ENCODE measurements around the gene MARK1.
"Not testable (repeated sequence)": the region's sequence is repeated elsewhere in the genome, so short reads cannot be mapped to it uniquely, and the experiment has no call there.

The MARK1 gene

DNA sequence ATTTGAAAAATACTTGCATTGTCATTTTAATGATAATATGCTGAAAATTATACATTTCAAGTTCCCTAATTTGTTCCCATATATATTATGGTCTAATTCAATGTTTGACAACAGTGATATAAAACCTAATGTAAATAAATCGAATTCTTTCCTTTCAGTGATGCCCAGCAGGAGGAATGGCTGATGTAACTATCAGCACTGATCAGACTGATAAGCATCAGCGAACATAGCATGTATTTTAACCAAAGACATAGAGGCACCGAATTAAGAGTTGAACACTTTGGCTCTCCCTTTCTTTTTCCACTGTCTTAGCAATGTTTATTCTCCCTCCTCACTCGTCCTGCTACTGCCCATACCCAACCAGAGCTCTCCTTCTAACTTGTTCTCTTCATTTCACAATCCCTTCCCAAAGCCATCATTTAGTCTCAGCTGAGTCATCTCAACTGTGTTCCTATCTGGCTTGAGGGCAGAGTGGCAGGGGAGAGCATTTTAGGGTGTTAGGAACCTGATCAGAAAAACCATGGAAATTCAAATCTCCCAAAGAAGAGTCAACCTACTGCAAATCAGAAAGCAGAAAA, 103.4 kb downstream of the MARK1 start:
- DNase-seq: no peak

- no peak for DNase-seq
These were observed 109.8 kb downstream of the MARK1 start for GRCh38 chr1:220637759-220638158.

- no peak for DNase-seq
These were observed 114.3 kb downstream of the MARK1 start for GRCh38 chr1:220642285-220642684.

- peak; percentile 99 for DNase-seq
These were observed 125.1 kb downstream of the MARK1 start for GRCh38 chr1:220652995-220653394.

DNA sequence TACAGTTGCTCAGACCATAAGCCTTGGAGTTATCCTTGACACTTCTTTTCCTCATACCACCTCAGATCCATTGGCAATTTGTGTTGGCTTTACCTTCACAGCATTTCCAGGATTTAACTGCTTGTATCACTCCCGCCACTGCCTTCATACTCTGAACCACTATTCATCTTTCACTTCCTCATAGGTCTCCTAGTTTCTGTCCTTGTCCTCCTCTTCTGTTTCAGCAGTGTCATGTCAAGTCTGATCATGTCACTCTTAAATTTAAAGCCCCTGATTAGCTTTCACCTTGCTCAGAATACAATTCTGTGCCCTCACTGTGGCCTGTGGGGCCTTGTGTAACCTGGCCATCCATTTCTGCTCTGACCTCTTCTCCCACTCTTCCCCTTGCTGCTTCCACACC, 127.6 kb downstream of the MARK1 start:
- DNase-seq: peak; percentile 54

DNA sequence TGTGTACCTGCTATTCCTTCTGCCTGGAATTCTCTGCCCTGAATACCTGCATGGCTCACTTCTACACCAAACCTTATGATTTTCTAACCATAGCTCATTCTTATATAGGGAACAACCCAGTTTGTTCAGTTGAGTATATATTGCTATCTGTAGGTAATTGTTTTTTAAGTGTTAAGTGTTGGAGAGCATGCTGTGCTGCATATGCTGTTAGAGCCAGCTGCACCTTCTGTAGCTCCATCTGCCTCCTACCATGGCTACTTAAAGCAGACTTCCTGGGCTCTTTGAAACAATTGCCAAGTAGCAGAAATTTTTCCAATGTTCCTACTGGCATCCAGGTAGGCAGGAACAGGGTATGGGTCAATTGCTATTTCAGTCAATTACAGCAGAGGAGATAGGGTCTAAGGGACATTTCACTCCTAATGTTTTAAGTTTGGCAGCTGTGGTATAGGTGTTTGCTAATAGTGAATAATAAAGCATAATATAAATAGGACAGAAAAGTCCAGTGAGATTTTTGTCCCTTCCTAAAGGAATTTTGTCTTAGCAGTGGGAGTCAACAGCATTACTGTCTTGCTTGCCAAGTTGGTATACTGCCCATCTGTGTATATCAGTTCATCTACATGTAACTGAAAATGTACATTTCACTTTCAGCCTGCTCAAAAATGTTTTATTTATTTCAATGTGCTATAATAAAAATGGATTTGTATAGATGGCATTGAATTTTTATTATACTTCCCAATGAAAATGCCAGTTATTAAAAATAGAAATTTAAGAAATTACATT, 128.2 kb downstream of the MARK1 start:
- DNase-seq: peak; percentile 90

GRCh38 chr1:220666349-220666748, 138.4 kb downstream of the MARK1 start:
- DNase-seq: no peak

DNA sequence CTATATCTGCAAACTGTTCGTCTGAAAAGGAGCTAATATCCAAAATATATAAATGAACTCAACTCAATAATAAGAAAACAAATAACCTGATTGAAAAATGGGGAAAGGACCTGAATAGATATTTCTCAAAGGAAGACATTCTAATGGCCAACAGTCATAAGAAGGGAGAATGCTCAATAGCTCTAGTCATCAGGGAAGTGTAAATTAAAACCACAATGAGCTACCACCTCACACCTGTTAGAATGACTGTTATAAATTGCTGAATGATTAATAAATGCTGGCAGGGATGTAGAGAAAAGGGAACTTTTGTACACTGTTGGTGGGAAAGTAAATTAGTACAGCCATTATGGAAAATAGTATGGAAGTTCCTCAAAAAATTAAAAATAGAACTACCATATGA, 141.1 kb downstream of the MARK1 start:
- DNase-seq: no peak

DNA sequence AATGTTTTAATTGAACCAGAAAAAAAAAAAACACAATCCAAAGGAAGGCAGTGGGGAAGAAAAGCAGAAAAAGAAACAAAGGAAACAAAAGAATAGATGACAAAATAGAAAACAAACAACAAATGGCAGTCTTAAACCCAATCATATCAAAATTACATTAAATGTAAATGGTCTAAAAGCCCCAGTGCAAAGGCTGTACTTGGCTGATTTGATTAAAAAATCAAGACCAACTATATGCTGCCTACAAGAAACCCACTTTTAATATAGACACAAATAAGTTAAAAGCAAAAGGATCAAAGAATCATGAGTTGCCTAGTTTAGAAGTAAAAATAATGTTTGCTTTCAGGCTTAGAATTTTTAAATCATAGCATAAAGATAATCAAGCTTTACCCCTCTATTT, 142.4 kb downstream of the MARK1 start:
- no peak for DNase-seq

DNA sequence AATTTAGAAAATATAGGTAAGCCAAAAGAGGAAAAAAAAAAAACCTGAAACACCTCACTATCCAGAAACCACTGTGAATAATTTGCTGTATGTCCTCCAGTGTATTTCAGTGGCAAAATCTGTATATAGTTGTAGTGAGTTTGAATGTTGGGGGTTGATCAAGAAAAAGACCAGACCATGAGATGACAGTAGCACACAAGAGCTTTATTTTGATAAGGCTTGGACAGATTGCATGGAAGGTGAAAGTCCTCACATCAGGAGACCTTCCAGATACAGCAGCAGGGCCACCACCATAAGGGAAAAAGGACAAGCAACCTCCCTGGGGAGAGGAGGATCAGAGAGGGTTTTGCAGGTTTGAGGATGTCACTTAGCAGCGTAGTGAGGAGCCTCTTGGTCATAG, 146.0 kb downstream of the MARK1 start:
- no peak for DNase-seq

DNA sequence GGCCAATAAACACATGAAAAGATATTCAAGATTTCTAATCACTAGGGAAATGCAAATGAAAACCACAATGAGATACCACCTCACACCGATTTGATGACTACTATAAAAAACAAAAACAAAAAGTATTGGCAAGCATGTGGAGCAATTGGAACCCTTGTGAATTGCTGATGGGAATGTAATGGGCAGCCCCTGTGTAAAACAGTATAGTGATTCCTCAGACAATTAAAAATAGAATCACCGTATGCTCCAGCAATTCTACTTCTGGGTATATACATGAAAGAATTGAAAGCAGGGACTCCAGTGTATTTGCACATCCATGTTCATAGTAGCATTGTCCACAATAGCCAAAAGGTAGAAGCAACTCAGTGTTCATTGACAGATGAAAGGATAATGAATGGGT, 149.3 kb downstream of the MARK1 start:
- no peak for DNase-seq

- DNase-seq: peak; percentile 50
These were observed 152.2 kb downstream of the MARK1 start for GRCh38 chr1:220680085-220680687.

- DNase-seq: no peak
These were observed 153.4 kb downstream of the MARK1 start for GRCh38 chr1:220681220-220681880.

GRCh38 chr1:220682901-220683576, 155.1 kb downstream of the MARK1 start:
- DNase-seq: no peak

DNA sequence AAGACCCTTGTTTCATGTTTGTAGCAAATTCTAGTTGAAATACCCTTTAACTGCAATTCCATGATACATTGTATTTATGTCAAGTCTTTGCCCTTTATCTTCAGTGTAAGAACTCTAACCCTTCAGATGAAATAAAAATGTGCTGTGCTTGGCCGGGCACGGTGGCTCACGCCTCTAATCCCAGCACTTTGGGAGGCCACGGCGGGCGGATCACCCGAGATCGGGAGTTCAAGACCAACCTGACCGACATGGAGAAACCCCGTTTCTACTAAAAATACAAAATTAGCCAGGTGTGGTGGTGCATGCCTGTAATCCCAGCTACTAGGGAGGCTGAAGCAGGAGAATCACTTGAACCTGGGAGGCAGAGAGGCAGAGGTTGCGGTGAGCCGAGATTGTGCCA, 155.8 kb downstream of the MARK1 start:
- not testable (repeated sequence) for DNase-seq

- DNase-seq: peak; percentile 91
These were observed 157.0 kb downstream of the MARK1 start for GRCh38 chr1:220684890-220685289.

- DNase-seq: no peak
These were observed 157.9 kb downstream of the MARK1 start for GRCh38 chr1:220685879-220686278.

DNA sequence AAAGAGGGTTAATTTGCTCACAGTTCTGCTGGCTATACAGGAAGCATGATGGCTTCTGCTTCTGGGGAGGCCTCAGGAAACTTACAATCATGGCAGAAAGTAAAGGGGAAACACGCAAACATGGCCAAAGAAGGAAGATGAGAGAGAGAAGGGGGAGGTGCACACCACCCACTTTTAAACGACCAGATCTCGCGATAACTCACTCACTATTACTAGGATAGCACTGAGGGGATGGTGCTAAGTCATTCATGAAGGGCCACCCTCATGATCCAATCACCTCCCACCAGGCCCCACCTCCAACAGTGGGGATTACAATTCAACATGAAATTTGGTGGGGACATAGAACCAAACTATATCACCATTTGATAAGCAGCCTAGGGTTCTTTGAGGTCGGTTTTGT, 159.9 kb downstream of the MARK1 start:
- no peak for DNase-seq

GRCh38 chr1:220689666-220690065, 161.7 kb downstream of the MARK1 start:
- no peak for DNase-seq

DNA sequence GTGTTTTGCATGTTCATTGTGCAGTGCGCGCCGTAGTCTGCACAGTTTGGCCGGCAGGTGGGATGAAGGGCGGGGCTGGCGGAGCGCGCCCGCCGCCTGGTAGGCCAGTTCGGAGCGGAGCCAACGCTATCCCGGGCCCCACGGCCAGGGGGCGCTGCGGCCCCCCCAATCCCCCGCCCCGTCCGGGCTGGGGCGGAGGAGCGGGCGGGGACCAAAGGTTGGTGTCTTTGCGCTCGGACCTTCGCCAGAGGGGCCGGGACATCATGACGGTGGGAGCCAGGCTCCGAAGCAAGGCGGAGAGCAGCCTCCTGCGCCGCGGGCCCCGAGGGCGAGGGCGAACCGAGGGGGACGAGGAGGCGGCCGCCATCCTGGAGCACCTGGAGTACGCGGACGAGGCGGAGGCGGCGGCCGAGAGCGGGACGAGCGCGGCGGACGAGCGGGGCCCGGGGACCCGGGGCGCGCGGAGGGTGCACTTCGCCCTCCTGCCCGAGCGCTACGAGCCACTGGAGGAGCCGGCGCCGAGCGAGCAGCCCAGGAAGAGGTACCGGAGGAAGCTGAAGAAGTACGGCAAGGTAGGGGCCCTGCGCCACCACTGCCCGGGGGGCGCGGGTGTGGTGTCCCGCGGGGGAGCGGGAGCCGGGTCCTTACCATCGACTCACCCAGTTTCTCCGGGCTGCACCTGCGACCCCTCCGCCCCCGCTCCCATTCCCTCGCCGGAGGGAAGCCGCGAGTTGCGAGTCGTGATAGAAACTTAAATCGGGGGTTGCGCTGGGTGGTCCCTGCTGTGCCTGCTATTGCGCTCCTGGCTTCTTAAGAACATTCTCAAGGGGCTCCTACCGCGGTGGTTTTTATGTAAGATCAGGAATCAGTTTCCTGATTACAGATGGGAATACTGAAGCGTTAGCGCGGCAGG, 162.5 kb downstream of the MARK1 start, which contains the start of gene C1orf115:
TSS of gene C1orf115 (plus strand) at position 224 of the 913 bp plus-strand sequence. CDS start at position 264, 40 bp downstream.
- DNase-seq: peak; percentile 72

DNA sequence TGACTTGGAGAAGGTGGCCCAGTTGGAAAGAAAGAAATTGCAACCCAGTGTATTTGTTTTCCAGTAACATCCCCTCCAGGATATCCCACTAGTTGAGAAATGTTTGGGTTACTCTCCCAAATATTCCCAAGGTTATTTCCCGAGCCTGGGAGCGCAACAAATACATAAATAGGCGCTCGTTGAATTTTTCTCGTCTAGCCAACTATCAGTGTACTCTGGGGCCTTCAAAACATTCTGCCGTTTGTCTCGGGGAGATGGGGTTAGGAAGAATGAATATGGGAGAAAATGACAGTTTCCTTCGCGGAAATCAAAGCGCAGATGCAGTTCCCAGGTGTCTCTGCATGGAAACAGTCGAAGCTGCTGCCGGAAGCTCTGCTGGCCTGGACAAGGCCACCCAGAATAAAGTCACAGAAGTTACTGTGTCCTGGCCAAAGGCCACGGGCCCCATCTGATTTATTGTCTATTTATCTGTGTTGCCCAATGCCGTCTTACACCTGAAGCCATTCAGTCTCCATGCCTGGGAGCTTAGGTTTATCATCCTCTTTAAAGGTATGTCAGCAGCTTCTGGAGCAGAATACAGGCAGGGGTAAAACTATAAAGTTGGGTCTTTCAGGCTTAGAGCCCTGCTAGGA, 163.2 kb downstream of the MARK1 start:
- peak; percentile 35 for DNase-seq

All from NCI-H2171 treated with DMSO at 0.1 percent for 48 hours (cell line).